HEK293T (cell line): ENCODE data around the gene PSMB7.

ENCODE experiments used
- CTCF ChIA-PET: fragments of 350-600 bp; formaldehyde crosslinking; extraction: SDS; loops from one replicate; lab custom pipeline; 2021; ENCODE audit warnings: antibody characterized with exemption, inconsistent platforms; lab: Yijun Ruan, JAX
- POLR2A ChIA-PET: fragments of 350-600 bp; formaldehyde crosslinking; extraction: SDS; loops from one replicate; lab custom pipeline; 2020; ENCODE audit warnings: antibody characterized with exemption, inconsistent platforms; lab: Yijun Ruan, JAX
- DNase-seq: peaks from one replicate; pipeline ENCODE4 v3.0.0; 2012; ENCODE audit warnings: mixed read lengths; ENCODE audit errors: extremely low spot score
- ARNT ChIP-seq: fragments of 450-650 bp; IDR thresholded peaks from 2 replicates; pipeline ENCODE4 v1.6.1; 2017; ENCODE audit warnings: mild to moderate bottlenecking
- BHLHE40 ChIP-seq: fragments of 450-650 bp; IDR thresholded peaks from 2 replicates; pipeline ENCODE4 v1.6.1; 2016; ENCODE audit warnings: mild to moderate bottlenecking, moderate library complexity, borderline replicate concordance
- CTBP1 ChIP-seq: fragments of 450-650 bp; IDR thresholded peaks from 2 replicates; pipeline ENCODE4 v1.6.1; 2016; ENCODE audit warnings: borderline replicate concordance
- ELF4 ChIP-seq: fragments of 450-650 bp; IDR thresholded peaks from 2 replicates; pipeline ENCODE4 v1.6.1; 2017; ENCODE audit warnings: antibody characterized with exemption
- FOXA1 ChIP-seq: fragments of 450-650 bp; IDR thresholded peaks from 2 replicates; pipeline ENCODE4 v1.6.1; 2016; ENCODE audit warnings: mild to moderate bottlenecking
- FOXK2 ChIP-seq: fragments of 450-650 bp; IDR thresholded peaks from 2 replicates; pipeline ENCODE4 v1.6.1; 2016; ENCODE audit warnings: mild to moderate bottlenecking
- FOXM1 ChIP-seq: fragments of 450-650 bp; IDR thresholded peaks from 2 replicates; pipeline ENCODE4 v1.6.1; 2017; ENCODE audit warnings: mild to moderate bottlenecking, borderline replicate concordance
- HDGF ChIP-seq: fragments of 450-650 bp; IDR thresholded peaks from 2 replicates; pipeline ENCODE4 v1.6.1; 2017; ENCODE audit warnings: antibody characterized with exemption, borderline replicate concordance
- L3MBTL2 ChIP-seq: fragments of 450-650 bp; conservative IDR thresholded peaks from 2 replicates; pipeline ENCODE4 v1.6.1; 2016; ENCODE audit warnings: mild to moderate bottlenecking
- LEF1 ChIP-seq: fragments of 450-650 bp; IDR thresholded peaks from 2 replicates; pipeline ENCODE4 v1.6.1; 2017; ENCODE audit warnings: mild to moderate bottlenecking, borderline replicate concordance
- NFRKB ChIP-seq: fragments of 450-650 bp; IDR thresholded peaks from 2 replicates; pipeline ENCODE4 v1.6.1; 2016; ENCODE audit warnings: mild to moderate bottlenecking, moderate library complexity
- SP1 ChIP-seq: fragments of 450-650 bp; IDR thresholded peaks from 2 replicates; pipeline ENCODE4 v1.6.1; 2017
- SUZ12 ChIP-seq: fragments of 450-650 bp; IDR thresholded peaks from 2 replicates; pipeline ENCODE4 v1.6.1; 2016; ENCODE audit warnings: mild to moderate bottlenecking
- TARDBP ChIP-seq: fragments of 450-650 bp; IDR thresholded peaks from 2 replicates; pipeline ENCODE4 v1.6.1; 2016
- ZNF384 ChIP-seq: fragments of 450-650 bp; IDR thresholded peaks from 2 replicates; pipeline ENCODE4 v1.6.1; 2016
- TF ChIP-seq, protein P1 (sequence below): fragments of 450-650 bp; IDR thresholded peaks from 2 replicates; pipeline ENCODE4 v1.6.1; 2016

Gene PSMB7

DNA sequence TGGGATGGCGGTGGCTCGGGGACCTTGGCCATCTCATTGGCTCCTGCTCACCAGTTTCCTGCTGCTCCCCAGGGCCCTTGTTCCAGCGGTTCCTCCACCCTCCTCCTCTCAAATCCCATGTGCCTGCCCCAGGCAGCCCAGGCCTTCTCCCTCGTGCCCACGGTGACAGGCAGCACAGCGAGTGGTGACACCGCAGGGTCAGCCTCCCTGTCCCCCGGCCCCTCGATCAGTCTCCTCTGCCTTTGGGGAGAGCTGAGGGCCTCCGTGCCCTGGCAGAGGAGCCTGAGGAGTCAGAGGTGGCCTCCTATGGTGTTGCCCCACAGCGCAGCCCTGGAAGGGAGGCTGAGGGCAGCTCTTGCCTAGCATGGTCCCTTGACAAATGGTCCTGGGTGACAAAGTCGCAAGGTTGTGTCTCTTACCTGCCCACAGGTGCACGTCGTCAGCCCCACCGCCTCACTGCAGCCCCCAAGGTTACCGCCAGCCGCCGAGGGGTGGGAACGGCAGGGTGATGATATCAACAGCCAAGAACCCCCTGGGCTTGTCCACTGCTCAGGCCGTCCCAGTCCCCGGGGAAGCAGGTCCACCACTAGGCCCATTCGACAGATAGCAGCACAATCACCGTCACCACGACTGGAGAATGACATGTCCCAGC lies 107.7 kb downstream of the PSMB7 start:
- DNase-seq: no peak
- ChIA-PET POLR2A (no interaction called here), CTCF (no interaction called here)
- TF ChIP-seq NFRKB (no peak), SP1 (no peak)

DNA sequence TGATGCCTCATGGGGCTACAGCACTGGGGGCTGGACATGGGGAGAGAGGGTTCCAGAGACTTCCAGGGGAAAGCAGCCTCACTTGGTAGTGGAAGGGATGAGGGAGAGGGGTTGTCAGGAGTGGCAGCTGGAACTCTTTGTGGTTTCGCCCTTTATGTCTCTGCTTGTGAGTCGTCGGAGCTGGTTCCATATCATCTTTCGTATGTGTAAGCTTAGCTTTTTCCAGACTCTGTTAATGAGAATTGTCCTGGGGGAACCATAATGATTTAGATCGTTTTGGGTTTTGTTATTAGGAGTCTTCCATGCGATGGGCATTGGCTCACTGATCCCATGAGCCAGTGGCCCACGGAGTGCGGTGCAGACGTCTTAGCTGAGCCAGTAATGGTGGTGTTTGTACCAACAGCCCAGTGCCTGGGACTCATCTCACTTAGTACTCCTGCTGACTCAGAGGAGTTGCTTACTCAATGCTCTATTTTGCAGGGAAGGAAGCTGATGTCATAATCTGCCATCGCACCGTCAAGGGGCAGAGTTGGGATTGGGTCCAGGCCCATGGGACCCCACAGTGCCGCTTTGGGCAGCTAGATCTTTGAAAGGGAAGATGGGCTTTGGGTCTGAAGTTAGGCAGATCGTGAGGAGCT lies 109.0 kb downstream of the PSMB7 start:
- CTCF ChIA-PET: no interaction called here
- POLR2A ChIA-PET: interaction anchor here (1.0 kb wide), 1 partner anchor 9 kb away, joined by 3 read pairs; no protein-coding TSS in a partner anchor
- TF ChIP-seq SUZ12 (no peak), FOXK2 (no peak), HDGF (no peak), L3MBTL2 (no peak), SP1 (no peak), TARDBP (no peak), ARNT (no peak), FOXA1 (no peak), CTBP1 (no peak), BHLHE40 (no peak), LEF1 (no peak), ZNF384 (no peak), FOXM1 (no peak), NFRKB (no peak), ELF4 (no peak)
- TF ChIP-seq, protein P1, sequence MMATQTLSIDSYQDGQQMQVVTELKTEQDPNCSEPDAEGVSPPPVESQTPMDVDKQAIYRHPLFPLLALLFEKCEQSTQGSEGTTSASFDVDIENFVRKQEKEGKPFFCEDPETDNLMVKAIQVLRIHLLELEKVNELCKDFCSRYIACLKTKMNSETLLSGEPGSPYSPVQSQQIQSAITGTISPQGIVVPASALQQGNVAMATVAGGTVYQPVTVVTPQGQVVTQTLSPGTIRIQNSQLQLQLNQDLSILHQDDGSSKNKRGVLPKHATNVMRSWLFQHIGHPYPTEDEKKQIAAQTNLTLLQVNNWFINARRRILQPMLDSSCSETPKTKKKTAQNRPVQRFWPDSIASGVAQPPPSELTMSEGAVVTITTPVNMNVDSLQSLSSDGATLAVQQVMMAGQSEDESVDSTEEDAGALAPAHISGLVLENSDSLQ: no peak
- no peak for DNase-seq

DNA sequence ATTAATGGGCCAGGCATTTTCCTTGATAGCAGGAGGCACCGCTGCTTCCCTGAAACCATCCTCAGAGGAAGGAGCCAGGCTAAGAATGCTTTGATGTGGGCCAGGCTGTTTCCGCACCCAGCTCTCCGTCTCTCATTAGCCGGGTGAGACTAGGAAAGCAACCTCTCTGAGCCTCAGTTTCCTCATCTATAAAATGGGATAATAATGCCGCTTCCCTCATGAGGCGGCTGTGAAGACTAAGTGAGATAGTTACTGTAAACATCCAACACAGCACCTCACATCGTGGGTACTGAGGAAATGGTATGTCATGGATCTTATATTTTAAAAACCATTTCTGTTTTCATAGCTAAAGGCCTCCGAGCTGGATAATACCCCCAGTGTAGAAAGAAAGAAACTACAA lies 111.0 kb downstream of the PSMB7 start:
- TF ChIP-seq LEF1: no peak
- no peak for TF ChIP-seq ARNT
- TF ChIP-seq FOXA1: no peak
- DNase-seq: no peak
- POLR2A ChIA-PET: no interaction called here
- CTCF ChIA-PET: no interaction called here

DNA sequence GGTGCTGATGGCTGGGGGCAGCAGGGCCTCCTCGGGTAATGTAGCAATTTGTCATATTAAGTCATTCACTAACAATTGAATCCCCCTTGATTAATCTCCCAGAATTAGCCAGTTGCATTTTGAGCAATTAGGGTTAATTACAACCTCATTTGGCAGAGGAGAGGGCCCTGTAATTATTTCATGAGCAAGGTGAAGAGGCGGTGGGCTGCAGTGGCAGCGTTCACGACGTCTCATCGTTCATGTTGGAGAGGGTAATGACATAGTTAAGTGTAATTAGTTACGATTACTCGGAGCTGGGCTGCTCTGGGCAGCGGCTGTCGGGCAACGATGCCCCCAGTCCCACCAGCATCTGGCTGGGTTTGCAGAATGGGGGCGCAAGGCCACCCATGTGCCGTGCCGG lies 111.5 kb downstream of the PSMB7 start:
- ChIA-PET POLR2A (no interaction called here), CTCF (no interaction called here)
- no peak for DNase-seq
- TF ChIP-seq L3MBTL2 (no peak), LEF1 (no peak), BHLHE40 (no peak), FOXA1 (no peak), TARDBP (no peak), HDGF (no peak), NFRKB (no peak)
